DND-41 (cell line): ENCODE measurements around the gene MTA1.

ENCODE experiments used
- ATAC-seq: fragments of 200-7000 bp; cut with Tn5 transposase; 3 replicates; pipeline ENCODE4 v1.9.1; 2021; ENCODE audit warnings: low read depth; ENCODE audit not compliant: insufficient read depth
- DNase-seq: peaks from one replicate; pipeline ENCODE4 v3.0.0-alpha.2; 2020
- H2AFZ ChIP-seq: 2 replicates; pipeline ENCODE4 v1.6.0; 2012; ENCODE audit warnings: low read depth, low read length
- H3K27ac ChIP-seq: 2 replicates; pipeline ENCODE4 v1.5.1; 2012; ENCODE audit warnings: low read length, inconsistent platforms
- H3K27me3 ChIP-seq: fragments of 200-600 bp; sonication (generic); 2 replicates; pipeline ENCODE4 v1.6.0; 2012; ENCODE audit warnings: low read length, mild to moderate bottlenecking, inconsistent platforms; ENCODE audit not compliant: insufficient read depth, poor library complexity
- H3K36me3 ChIP-seq: 2 replicates; pipeline ENCODE4 v1.5.1; 2012; ENCODE audit warnings: low read length, inconsistent platforms; ENCODE audit not compliant: insufficient read depth
- H3K4me1 ChIP-seq: 2 replicates; pipeline ENCODE4 v1.5.1; 2012; ENCODE audit warnings: mild to moderate bottlenecking, low read length; ENCODE audit not compliant: insufficient read depth
- H3K4me2 ChIP-seq: 2 replicates; pipeline ENCODE4 v1.6.0; 2012; ENCODE audit warnings: mild to moderate bottlenecking, moderate library complexity, low read length, inconsistent platforms; ENCODE audit not compliant: insufficient read depth
- H3K4me3 ChIP-seq, 2 experiments: fragments of 200-600 bp in 1 of 2; shearing (Covaris generic) in 1 of 2; 2 replicates each; pipeline ENCODE4 v1.5.1; 2012 to 2016; ENCODE audit warnings: inconsistent platforms in 2 of 2, low read length in 2 of 2, mild to moderate bottlenecking in 2 of 2, low read depth in 1 of 2, moderate library complexity in 1 of 2
- H3K79me2 ChIP-seq: 2 replicates; pipeline ENCODE4 v1.6.0; 2012; ENCODE audit warnings: low read length, inconsistent platforms; ENCODE audit not compliant: insufficient read depth
- H3K9ac ChIP-seq: 2 replicates; pipeline ENCODE4 v1.6.0; 2012; ENCODE audit warnings: low read depth, mild to moderate bottlenecking, inconsistent platforms, low read length, moderate library complexity
- H3K9me3 ChIP-seq: 2 replicates; pipeline ENCODE4 v1.5.1; 2012; ENCODE audit warnings: low read length, moderate library complexity, mild to moderate bottlenecking, inconsistent platforms; ENCODE audit not compliant: insufficient read depth, severe bottlenecking
- H4K20me1 ChIP-seq: 2 replicates; pipeline ENCODE4 v1.6.0; 2012; ENCODE audit warnings: low read length; ENCODE audit not compliant: insufficient read depth
- CTCF ChIP-seq: IDR thresholded peaks from 2 replicates; pipeline ENCODE4 v1.5.1; 2012; ENCODE audit warnings: borderline replicate concordance, low read length, moderate library complexity, mild to moderate bottlenecking; ENCODE audit not compliant: poor library complexity, severe bottlenecking; ENCODE audit errors: extremely low read depth
- EZH2 ChIP-seq: IDR thresholded peaks from 3 replicates; pipeline ENCODE4 v1.6.1; 2012; ENCODE audit warnings: borderline replicate concordance, low read depth, mild to moderate bottlenecking, moderate library complexity, low read length, inconsistent platforms; ENCODE audit not compliant: severe bottlenecking

The MTA1 gene

DNA sequence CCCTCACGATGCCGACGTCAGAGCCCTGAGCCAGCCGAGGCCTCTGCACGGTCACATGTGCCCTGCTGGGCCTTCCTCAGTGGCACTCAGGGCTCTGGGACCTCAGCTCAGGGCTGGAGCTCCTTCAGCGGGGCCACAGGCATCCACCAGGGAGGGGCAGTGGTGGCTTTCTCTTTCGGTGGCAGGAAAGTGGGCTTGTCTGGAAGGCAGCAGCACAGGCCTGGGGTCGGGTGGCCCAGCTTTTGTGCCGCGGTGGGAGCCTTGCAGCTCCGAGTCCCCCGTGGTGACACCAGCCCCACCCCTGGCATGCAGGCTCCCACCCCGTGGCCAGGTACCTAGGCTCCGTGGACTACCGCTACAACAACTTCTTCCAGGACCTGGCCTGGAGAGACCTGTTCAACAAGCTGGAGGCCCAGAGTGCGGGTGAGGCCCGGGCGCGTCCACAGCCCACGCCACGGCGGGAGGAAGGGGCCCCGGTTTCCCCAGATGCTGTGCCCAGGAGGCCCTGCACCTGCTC, 35.5 kb upstream of the MTA1 start:
- H3K9ac ChIP-seq, result no peak overlapping the region
- TF ChIP-seq EZH2, result no peak
- TF ChIP-seq CTCF, result no peak
- H2AFZ ChIP-seq, result no peak overlapping the region
- peaks cover 48% of the 10 kb centered on the region for H3K36me3 ChIP-seq
- H3K27me3 ChIP-seq, result no peaks in the 10 kb centered on the region
- no peak overlapping the region for H3K27ac ChIP-seq
- no peaks in the 10 kb centered on the region for H3K4me1 ChIP-seq
- ATAC-seq (no peak), DNase-seq (no peak)
- H3K79me2 ChIP-seq, result no peaks in the 10 kb centered on the region
- peaks cover 4% of the 10 kb centered on the region; the same call in 1 of the 2 replicates for H4K20me1 ChIP-seq
- H3K4me3 ChIP-seq, result no peak overlapping the region
- no peak overlapping the region for H3K4me2 ChIP-seq
- H3K9me3 ChIP-seq, result no peaks in the 10 kb centered on the region

- Histone ChIP-seq H4K20me1 (no peaks in the 10 kb centered on the region), H3K27ac (no peak overlapping the region), H3K4me3 (no peak overlapping the region), H3K4me2 (no peak overlapping the region), H3K36me3 (peaks cover 44% of the 10 kb centered on the region), H3K9me3 (no peaks in the 10 kb centered on the region), H2AFZ (no peak overlapping the region), H3K79me2 (no peaks in the 10 kb centered on the region), H3K27me3 (no peaks in the 10 kb centered on the region), H3K4me1 (no peaks in the 10 kb centered on the region), H3K9ac (no peak overlapping the region)
- ATAC-seq (no peak), DNase-seq (no peak)
- no peak for TF ChIP-seq EZH2
- TF ChIP-seq CTCF, result no peak
Measured at GRCh38 chr14:105384605-105385321, 34.9 kb upstream of the MTA1 start.

GRCh38 chr14:105385322-105385637, 34.3 kb upstream of the MTA1 start:
- H4K20me1 ChIP-seq, result no peaks in the 10 kb centered on the region
- no peaks in the 10 kb centered on the region for H3K79me2 ChIP-seq
- H3K36me3 ChIP-seq, result peaks cover 41% of the 10 kb centered on the region
- H3K4me3 ChIP-seq, result no peak overlapping the region
- H3K27ac ChIP-seq, result no peak overlapping the region
- DNase-seq (no peak), ATAC-seq (no peak)
- no peaks in the 10 kb centered on the region for H3K9me3 ChIP-seq
- H2AFZ ChIP-seq, result no peak overlapping the region
- no peak overlapping the region for H3K9ac ChIP-seq
- H3K27me3 ChIP-seq, result no peaks in the 10 kb centered on the region
- H3K4me2 ChIP-seq, result no peak overlapping the region
- TF ChIP-seq EZH2, result no peak
- no peak for TF ChIP-seq CTCF
- H3K4me1 ChIP-seq, result no peaks in the 10 kb centered on the region
